ENCODE measurements around the gene LPIN3.
"Not testable (repeated sequence)": the region's sequence is repeated elsewhere in the genome, so short reads cannot be mapped to it uniquely, and the experiment has no call there.

The LPIN3 gene

GRCh38 chr20:41340327-41341055 is at the start of gene LPIN3:
LPIN3 (plus strand) TSS chr20:41340821; CDS start chr20:41345804, 4,983 bp downstream.
- no peak for FAIRE-seq

- no peak for FAIRE-seq
These were observed 47.2 kb upstream of the LPIN3 start for GRCh38 chr20:41293269-41294037.

GRCh38 chr20:41299899-41300298 is 40.7 kb upstream of the LPIN3 start:
- FAIRE-seq, result no peak

- FAIRE-seq, result no peak
These were observed 40.2 kb upstream of the LPIN3 start for GRCh38 chr20:41300383-41300782.

GRCh38 chr20:41300886-41301285 is 39.7 kb upstream of the LPIN3 start:
- no peak for FAIRE-seq

- no peak for FAIRE-seq
These were observed 36.6 kb upstream of the LPIN3 start for GRCh38 chr20:41304002-41304401.

GRCh38 chr20:41304424-41305079 is 36.1 kb upstream of the LPIN3 start:
- no peak for FAIRE-seq

GRCh38 chr20:41306061-41306727 is 34.4 kb upstream of the LPIN3 start:
- no peak for FAIRE-seq

GRCh38 chr20:41307021-41307420 is 33.6 kb upstream of the LPIN3 start:
- FAIRE-seq, result no peak

GRCh38 chr20:41308290-41308711 is 32.3 kb upstream of the LPIN3 start:
- no peak for FAIRE-seq

- FAIRE-seq, result no peak
These were observed 31.8 kb upstream of the LPIN3 start for GRCh38 chr20:41308726-41309413.

- FAIRE-seq, result no peak
These were observed 30.8 kb upstream of the LPIN3 start for GRCh38 chr20:41309817-41310216.

GRCh38 chr20:41312009-41312408 is 28.6 kb upstream of the LPIN3 start:
- not testable (repeated sequence) for FAIRE-seq

GRCh38 chr20:41314386-41314785 is 26.2 kb upstream of the LPIN3 start:
- no peak for FAIRE-seq

- no peak for FAIRE-seq
These were observed 24.6 kb upstream of the LPIN3 start for GRCh38 chr20:41316051-41316450.

GRCh38 chr20:41316602-41317545 is 23.7 kb upstream of the LPIN3 start:
- FAIRE-seq, result no peak

GRCh38 chr20:41317546-41318270 is 22.9 kb upstream of the LPIN3 start, which contains the start of gene ZHX3:
ZHX3 (minus strand) TSS chr20:41317731; CDS start chr20:41204916, 112,815 bp downstream.
- no peak for FAIRE-seq

GRCh38 chr20:41318271-41318649 is 22.4 kb upstream of the LPIN3 start:
- FAIRE-seq, result no peak

GRCh38 chr20:41320441-41320840 is 20.2 kb upstream of the LPIN3 start:
- no peak for FAIRE-seq

- no peak for FAIRE-seq
These were observed 19.6 kb upstream of the LPIN3 start for GRCh38 chr20:41320976-41321375.

All from endometrium (tissue), 2 donors.